ENCODE results near the gene MAPRE3.

DNA sequence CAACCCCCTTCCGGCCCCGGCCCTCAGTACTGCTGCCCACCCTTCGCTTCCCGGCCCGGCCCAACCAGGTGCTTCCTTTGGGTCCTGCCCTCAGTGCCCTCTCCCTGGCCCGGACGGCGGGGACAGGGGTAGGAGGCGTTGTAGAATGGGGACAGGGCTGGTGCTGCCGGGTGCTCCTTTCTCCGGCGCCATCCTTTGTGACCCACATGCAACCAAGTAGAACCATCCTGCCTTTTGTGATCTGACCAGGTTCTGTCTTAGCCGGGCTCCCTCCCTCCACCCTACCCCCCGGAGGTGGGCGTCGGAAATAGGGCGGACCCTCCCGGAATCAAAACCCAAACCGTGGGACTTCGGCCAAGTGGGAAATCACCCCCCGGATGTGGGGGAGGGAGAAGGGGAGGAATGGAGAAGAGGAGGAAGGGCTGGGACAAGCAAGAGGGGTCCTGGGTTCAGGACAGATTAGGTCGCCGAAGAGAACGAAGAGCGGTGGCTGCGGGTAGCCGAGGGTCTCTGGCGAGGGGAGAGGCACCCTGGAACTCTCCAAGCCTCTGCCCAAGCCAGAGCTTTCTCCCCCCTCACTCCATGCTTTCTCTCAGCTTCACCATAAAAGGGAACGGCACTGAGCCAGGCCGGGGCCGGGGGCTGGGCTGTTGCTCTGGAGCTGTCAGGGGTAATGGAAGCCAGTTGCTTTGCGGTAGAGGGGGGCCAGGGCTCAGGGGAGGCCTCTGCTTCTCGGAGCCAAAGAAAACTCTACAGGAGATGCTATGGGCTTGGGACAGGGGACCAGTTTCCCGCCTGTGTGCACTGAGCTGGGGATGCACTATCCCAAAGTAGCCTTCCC is 101.8 kb downstream of the MAPRE3 start:
- TF ChIP-seq, protein P1, sequence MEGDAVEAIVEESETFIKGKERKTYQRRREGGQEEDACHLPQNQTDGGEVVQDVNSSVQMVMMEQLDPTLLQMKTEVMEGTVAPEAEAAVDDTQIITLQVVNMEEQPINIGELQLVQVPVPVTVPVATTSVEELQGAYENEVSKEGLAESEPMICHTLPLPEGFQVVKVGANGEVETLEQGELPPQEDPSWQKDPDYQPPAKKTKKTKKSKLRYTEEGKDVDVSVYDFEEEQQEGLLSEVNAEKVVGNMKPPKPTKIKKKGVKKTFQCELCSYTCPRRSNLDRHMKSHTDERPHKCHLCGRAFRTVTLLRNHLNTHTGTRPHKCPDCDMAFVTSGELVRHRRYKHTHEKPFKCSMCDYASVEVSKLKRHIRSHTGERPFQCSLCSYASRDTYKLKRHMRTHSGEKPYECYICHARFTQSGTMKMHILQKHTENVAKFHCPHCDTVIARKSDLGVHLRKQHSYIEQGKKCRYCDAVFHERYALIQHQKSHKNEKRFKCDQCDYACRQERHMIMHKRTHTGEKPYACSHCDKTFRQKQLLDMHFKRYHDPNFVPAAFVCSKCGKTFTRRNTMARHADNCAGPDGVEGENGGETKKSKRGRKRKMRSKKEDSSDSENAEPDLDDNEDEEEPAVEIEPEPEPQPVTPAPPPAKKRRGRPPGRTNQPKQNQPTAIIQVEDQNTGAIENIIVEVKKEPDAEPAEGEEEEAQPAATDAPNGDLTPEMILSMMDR (IDR thresholded peaks at IDR 0.05; ENCODE audit: insufficient read depth, low read length, poor library complexity, severe bottlenecking), result no peak
- no peak for TF ChIP-seq EZH2phosphoT487 (conservative IDR thresholded peaks at IDR 0.05; ENCODE audit: low read length)
